Measurements from ENCODE around the gene KMT2C. TPM values are rescaled to one million over a fixed set of nuclear protein-coding genes. Genes with fewer than 3 reads are reported as not detected.

KMT2C gene
- total RNA-seq, 1 experiment from 2014 or later: 8.5 TPM

- no peak for DNase-seq
- H3K4me3 ChIP-seq (ENCODE audit: insufficient read depth, low read depth, low read length): no peak overlapping the region
- peaks cover 14% of the 10 kb centered on the region for H3K36me3 ChIP-seq (replicated peaks; ENCODE audit: control insufficient read depth, insufficient read depth, low read length)
- H3K27me3 ChIP-seq (ENCODE audit: control insufficient read depth, insufficient read depth, low read length): no peaks in the 10 kb centered on the region
Observed at GRCh38 chr7:152120210-152120609, 315.6 kb downstream of the KMT2C start.

GRCh38 chr7:152117356-152117755 is 318.4 kb downstream of the KMT2C start:
- H3K36me3 ChIP-seq (replicated peaks; ENCODE audit: control insufficient read depth, insufficient read depth, low read length): peaks cover 14% of the 10 kb centered on the region

DNA sequence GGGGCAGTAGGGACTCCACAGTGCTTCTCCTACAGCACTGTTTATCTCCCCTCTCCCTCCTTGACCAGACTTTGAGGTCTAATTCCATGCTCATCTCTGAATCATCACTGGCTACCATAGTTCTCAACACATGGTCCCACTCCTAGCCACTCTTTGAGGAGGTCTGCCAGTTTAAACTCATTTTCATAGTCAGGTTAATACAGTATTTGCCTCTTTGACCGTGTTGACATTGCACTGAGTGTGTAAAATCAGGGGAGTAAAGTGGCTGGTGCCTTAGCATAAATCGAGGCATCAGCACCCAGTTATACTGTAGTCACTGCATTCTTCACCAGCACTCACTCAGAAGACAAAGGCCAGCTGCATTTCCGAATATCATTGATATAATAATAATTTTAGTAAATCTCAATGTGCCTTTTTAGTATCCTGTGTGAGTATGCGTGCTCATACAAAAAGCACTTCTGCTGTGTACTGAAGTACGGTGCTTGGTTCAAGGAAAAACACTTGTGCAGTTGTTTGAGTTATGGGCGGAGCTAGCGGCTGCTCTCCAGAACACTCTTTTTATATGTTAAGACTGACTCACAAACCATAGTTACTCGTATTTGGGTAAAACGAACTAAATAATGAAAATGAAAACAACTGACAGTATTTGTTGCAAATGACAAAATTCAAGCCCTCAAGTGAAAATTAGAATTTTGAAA is 320.6 kb downstream of the KMT2C start:
- Histone ChIP-seq H3K4me3 (ENCODE audit: insufficient read depth, low read depth, low read length) (no peak overlapping the region), H3K27me3 (ENCODE audit: control insufficient read depth, insufficient read depth, low read length) (no peaks in the 10 kb centered on the region), H3K36me3 (replicated peaks; ENCODE audit: control insufficient read depth, insufficient read depth, low read length) (peaks cover 11% of the 10 kb centered on the region)
- DNase-seq: no peak

More at GRCh38 chr7:152117356-152117755, 318.4 kb downstream of the KMT2C start:
- H3K27me3 ChIP-seq (ENCODE audit: control insufficient read depth, insufficient read depth, low read length): no peaks in the 10 kb centered on the region
- no peak for DNase-seq
- H3K4me3 ChIP-seq (ENCODE audit: insufficient read depth, low read depth, low read length): no peak overlapping the region

DNA sequence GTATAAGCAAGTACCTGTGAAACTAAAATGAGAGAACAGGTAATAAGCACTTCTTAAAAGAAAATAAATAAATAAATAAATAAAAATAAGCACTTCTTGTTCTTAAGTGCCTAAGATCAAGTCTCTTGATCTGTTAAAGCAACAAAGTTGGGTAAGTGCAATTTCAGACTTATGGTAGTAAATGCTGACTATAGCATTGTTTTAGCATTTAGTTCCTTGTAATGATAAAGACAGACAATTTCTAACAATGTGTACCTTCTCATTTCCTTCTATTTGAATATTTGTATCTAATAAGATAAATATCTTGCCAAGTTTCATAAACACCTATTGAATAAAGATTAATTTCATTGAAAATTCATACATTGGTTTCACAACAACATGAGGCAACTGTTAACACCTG is 323.0 kb downstream of the KMT2C start:
- Histone ChIP-seq H3K36me3 (replicated peaks; ENCODE audit: control insufficient read depth, insufficient read depth, low read length) (peaks cover 7% of the 10 kb centered on the region), H3K27me3 (ENCODE audit: control insufficient read depth, insufficient read depth, low read length) (no peaks in the 10 kb centered on the region), H3K4me3 (ENCODE audit: insufficient read depth, low read depth, low read length) (no peak overlapping the region)
- DNase-seq: no peak

- Histone ChIP-seq H3K4me3 (ENCODE audit: insufficient read depth, low read depth, low read length) (no peak overlapping the region), H3K36me3 (replicated peaks; ENCODE audit: control insufficient read depth, insufficient read depth, low read length) (peaks cover 3% of the 10 kb centered on the region; the same call in 1 of the 2 replicates), H3K27me3 (ENCODE audit: control insufficient read depth, insufficient read depth, low read length) (no peaks in the 10 kb centered on the region)
- peak; percentile 42 for DNase-seq
Observed at GRCh38 chr7:152108359-152108758, 327.4 kb downstream of the KMT2C start.

DNA sequence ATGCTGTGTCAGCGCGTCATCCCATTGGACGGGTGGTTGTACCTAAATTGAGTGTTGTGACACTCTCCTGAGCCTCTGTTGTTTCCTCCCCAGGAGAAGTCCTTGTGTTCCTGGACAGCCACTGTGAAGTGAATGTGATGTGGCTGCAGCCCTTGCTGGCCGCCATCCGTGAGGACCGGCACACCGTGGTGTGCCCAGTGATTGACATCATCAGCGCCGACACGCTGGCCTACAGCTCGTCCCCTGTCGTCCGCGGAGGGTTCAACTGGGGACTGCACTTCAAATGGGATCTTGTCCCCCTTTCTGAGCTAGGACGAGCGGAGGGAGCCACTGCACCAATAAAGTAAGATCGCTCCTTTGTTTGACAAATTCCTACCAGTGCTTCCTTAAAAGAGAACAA is 327.9 kb downstream of the KMT2C start:
- no peaks in the 10 kb centered on the region for H3K27me3 ChIP-seq (ENCODE audit: control insufficient read depth, insufficient read depth, low read length)
- no peak for DNase-seq
- H3K36me3 ChIP-seq (replicated peaks; ENCODE audit: control insufficient read depth, insufficient read depth, low read length): peaks cover 5% of the 10 kb centered on the region; the same call in 1 of the 2 replicates
- no peak overlapping the region for H3K4me3 ChIP-seq (ENCODE audit: insufficient read depth, low read depth, low read length)

- no peak for DNase-seq
- no peaks in the 10 kb centered on the region for H3K27me3 ChIP-seq (ENCODE audit: control insufficient read depth, insufficient read depth, low read length)
- peaks cover 5% of the 10 kb centered on the region; the same call in 1 of the 2 replicates for H3K36me3 ChIP-seq (replicated peaks; ENCODE audit: control insufficient read depth, insufficient read depth, low read length)
- H3K4me3 ChIP-seq (ENCODE audit: insufficient read depth, low read depth, low read length): no peak overlapping the region
Observed at GRCh38 chr7:152106990-152107389, 328.8 kb downstream of the KMT2C start.

DNA sequence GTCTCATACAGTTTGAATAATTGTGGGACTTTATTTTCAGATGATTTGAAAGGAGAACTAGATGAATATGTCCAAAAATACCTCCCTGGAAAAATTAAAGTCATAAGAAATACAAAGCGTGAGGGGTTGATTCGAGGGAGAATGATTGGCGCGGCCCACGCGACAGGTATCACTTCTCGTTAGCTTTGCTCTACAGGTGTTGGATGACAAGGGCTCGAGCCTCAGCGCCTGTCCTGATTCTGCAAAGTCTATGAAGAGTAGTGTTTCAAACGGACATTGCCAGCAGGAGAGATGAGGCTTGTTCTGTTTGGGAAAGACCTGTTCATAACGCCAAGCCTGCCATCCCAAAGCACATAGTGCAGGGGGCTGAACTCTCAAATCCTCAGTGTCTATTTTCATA is 330.6 kb downstream of the KMT2C start:
- no peaks in the 10 kb centered on the region for H3K27me3 ChIP-seq (ENCODE audit: control insufficient read depth, insufficient read depth, low read length)

DNA sequence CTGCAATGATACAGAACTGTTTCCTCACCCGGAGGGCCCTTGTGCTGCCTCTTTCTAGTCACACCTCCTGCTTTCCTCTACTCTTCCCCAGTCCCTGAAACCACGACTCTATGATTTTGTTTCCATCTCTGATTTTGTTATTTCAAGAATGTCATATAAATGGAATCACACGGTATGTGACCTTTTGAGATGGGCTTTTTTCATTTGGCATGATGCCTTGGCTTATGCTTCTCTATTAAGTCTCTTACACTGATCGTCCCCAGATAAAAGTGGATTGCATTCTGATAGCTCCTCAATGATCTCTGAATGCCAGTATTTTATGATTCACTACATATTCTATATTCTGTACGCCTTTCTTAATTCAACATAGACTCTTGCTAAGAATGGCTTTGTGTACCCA is 332.1 kb downstream of the KMT2C start:
- no peaks in the 10 kb centered on the region for H3K27me3 ChIP-seq (ENCODE audit: control insufficient read depth, insufficient read depth, low read length)
- no peak overlapping the region for H3K4me3 ChIP-seq (ENCODE audit: insufficient read depth, low read depth, low read length)
- H3K36me3 ChIP-seq (replicated peaks; ENCODE audit: control insufficient read depth, insufficient read depth, low read length): peaks cover 5% of the 10 kb centered on the region
- no peak for DNase-seq

More for the DNA sequence above, 330.6 kb downstream of the KMT2C start:
- DNase-seq: no peak
- Histone ChIP-seq H3K4me3 (ENCODE audit: insufficient read depth, low read depth, low read length) (no peak overlapping the region), H3K36me3 (replicated peaks; ENCODE audit: control insufficient read depth, insufficient read depth, low read length) (peaks cover 5% of the 10 kb centered on the region)

DNA sequence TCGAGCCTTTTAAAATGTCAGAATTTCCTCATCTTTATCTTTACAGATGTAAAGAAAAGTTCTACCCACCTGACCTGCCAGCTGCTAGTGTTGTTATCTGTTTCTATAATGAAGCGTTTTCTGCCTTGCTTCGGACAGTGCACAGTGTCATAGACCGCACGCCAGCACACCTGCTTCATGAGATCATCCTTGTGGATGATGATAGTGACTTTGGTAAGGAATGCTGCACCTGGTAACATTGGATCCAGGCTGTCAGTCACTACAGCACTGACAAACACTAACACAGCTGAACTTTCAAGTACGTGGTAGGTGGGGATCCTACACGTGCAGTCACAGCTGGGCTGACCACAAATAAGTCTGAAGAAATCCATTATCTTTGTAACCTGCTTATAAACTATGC is 332.7 kb downstream of the KMT2C start:
- Histone ChIP-seq H3K27me3 (ENCODE audit: control insufficient read depth, insufficient read depth, low read length) (no peaks in the 10 kb centered on the region), H3K4me3 (ENCODE audit: insufficient read depth, low read depth, low read length) (no peak overlapping the region), H3K36me3 (replicated peaks; ENCODE audit: control insufficient read depth, insufficient read depth, low read length) (peaks cover 5% of the 10 kb centered on the region)
- DNase-seq: no peak

- no peak overlapping the region for H3K4me3 ChIP-seq (ENCODE audit: insufficient read depth, low read depth, low read length)
- no peaks in the 10 kb centered on the region for H3K27me3 ChIP-seq (ENCODE audit: control insufficient read depth, insufficient read depth, low read length)
- DNase-seq: no peak
- no peaks in the 10 kb centered on the region; the same call in 1 of the 2 replicates for H3K36me3 ChIP-seq (replicated peaks; ENCODE audit: control insufficient read depth, insufficient read depth, low read length)
Observed at GRCh38 chr7:152097330-152097729, 338.5 kb downstream of the KMT2C start.

DNA sequence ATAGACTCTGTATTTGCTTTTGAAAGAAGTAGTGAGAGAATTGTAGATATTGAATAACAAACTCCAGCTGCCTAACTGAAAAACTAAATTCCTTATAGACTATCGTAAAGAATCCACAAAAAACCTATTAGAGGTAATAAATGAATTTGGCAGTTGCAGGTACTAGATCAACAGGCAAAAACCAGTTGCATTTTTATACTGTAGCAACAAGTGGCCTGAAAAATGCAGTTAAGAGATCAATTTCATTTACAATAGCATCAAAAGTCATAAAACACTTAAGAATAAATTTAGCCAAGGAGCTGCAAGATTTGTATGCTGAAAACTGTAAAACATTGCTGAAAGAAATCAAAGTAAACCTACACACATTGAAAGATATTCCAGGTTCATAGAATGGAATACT is 340.0 kb downstream of the KMT2C start:
- Histone ChIP-seq H3K27me3 (ENCODE audit: control insufficient read depth, insufficient read depth, low read length) (no peaks in the 10 kb centered on the region), H3K4me3 (ENCODE audit: insufficient read depth, low read depth, low read length) (no peak overlapping the region), H3K36me3 (replicated peaks; ENCODE audit: control insufficient read depth, insufficient read depth, low read length) (no peaks in the 10 kb centered on the region; the same call in 1 of the 2 replicates)
- DNase-seq: no peak

DNA sequence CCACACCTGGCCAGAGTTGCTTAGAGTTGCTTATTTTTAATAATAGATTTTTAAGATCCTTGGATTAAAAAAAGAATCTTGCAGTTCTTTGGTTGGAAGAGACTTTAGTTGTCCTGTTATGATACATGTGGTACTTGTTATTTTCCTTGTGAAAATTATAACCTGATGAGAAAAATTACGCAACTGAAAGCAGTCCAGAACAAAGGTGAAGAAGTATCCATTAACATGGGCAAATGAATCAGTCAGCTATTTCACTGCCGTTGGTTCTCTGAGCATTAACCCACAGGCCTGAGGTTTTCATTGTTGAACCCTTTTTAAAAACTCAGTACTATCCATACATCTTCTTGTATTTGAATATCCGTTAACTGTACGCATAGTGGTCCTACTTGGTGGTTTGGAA is 342.1 kb downstream of the KMT2C start:
- H3K27me3 ChIP-seq (ENCODE audit: control insufficient read depth, insufficient read depth, low read length): no peaks in the 10 kb centered on the region
- H3K4me3 ChIP-seq (ENCODE audit: insufficient read depth, low read depth, low read length): no peak overlapping the region
- DNase-seq: no peak
- no peaks in the 10 kb centered on the region; the same call in 1 of the 2 replicates for H3K36me3 ChIP-seq (replicated peaks; ENCODE audit: control insufficient read depth, insufficient read depth, low read length)

DNA sequence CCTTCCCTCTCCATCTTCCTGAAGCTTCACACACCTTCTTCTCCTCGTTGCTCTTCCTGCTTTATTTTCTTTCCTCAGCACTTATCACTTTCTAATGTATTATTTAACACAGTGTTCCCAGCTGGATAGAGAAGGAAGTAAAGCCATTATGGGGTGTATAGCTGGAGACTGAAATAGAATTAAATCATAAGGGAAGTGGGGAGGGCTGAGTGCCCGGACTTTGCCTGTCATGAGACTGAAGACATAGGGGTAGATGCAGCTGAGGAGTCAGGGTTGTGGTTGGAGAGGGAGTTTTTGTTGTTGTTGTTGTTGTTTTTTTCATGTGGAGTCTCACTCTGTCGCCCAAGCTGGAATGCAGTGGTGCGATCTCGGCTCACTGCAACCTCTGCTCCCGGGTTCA is 345.1 kb downstream of the KMT2C start:
- no peak for DNase-seq
- no peaks in the 10 kb centered on the region; the same call in 1 of the 2 replicates for H3K36me3 ChIP-seq (replicated peaks; ENCODE audit: control insufficient read depth, insufficient read depth, low read length)
- H3K4me3 ChIP-seq (ENCODE audit: insufficient read depth, low read depth, low read length): no peak overlapping the region
- no peaks in the 10 kb centered on the region for H3K27me3 ChIP-seq (ENCODE audit: control insufficient read depth, insufficient read depth, low read length)

DNA sequence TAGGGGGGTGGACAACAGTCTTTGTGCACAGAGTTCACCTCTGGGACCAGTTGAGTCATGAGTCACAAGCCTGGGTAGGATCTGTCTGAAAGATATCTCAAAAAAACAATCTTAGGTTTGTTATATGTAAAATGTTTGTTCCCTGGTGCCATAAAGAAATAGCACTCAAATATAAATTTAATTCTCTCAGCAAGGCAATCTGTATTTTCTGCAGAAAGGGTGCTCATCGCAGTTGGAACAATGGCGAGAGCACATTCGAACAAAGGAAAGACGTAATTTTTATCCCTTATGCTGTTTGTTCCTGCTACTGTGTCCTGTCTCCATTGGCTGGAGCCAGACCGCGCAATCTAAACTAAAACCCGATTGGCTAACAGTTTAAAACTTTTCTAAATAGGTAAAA is 346.6 kb downstream of the KMT2C start:
- Histone ChIP-seq H3K4me3 (ENCODE audit: insufficient read depth, low read depth, low read length) (no peak overlapping the region), H3K27me3 (ENCODE audit: control insufficient read depth, insufficient read depth, low read length) (no peaks in the 10 kb centered on the region), H3K36me3 (replicated peaks; ENCODE audit: control insufficient read depth, insufficient read depth, low read length) (no peaks in the 10 kb centered on the region; the same call in 1 of the 2 replicates)
- no peak for DNase-seq
